Motor neuron (in vitro differentiated cells): ENCODE measurements around the gene GPC3. TPM values are rescaled to one million over a fixed set of nuclear protein-coding genes. Genes with fewer than 3 reads are reported as not detected.
"Not testable (repeated sequence)": the region's sequence is repeated elsewhere in the genome, so short reads cannot be mapped to it uniquely, and the experiment has no call there.

ENCODE experiments used
- ATAC-seq, 8 experiments: fragments of 200-7000 bp; cut with Tn5 transposase; replicated peaks in 6 of 8; 2 replicates each; pipeline ENCODE4 v1.8.0; 2021; ENCODE audit warnings: mild to moderate bottlenecking in 8 of 8, moderate library complexity in 8 of 8
- H3K27ac ChIP-seq, 2 donors: fragments of 250-450 bp; sonication (Bioruptor Pico); 2 replicates each; pipeline ENCODE4 v1.9.0; 2021; ENCODE audit warnings: antibody characterized with exemption in 2 of 2, mild to moderate bottlenecking in 2 of 2, moderate library complexity in 1 of 2
- H3K4me1 ChIP-seq, 2 donors: fragments of 250-450 bp; sonication (Bioruptor Pico); replicated peaks in 1 of 2; 2 replicates each; pipeline ENCODE4 v1.6.1; 2021; ENCODE audit warnings: antibody characterized with exemption in 2 of 2, mild to moderate bottlenecking in 2 of 2, moderate library complexity in 1 of 2
- H3K4me3 ChIP-seq, 5 donors: fragments of 250-450 bp; sonication (Bioruptor Pico); 2 replicates each; pipeline ENCODE4 v1.9.0; 2021; ENCODE audit warnings: antibody characterized with exemption in 5 of 5, mild to moderate bottlenecking in 5 of 5, moderate library complexity in 4 of 5
- WGBS, 10 experiments: fragments of 450-650 bp; shearing (Covaris generic); methylation state at CpG; one replicate each; pipeline ENCODE4 v1.0.0; 2022; 5-methylcytosine and 5-hydroxymethylcytosine counted together
- in situ Hi-C, 9 experiments: fragments of 400-800 bp; cut with MboI; loops; one replicate each; pipeline ENCODE4 v1.15.0; 2021; ENCODE audit warnings: low sequenced_read_pairs in 9 of 9, low pct_unique_long_range_greater_than_20kb in 2 of 9; ENCODE audit not compliant: unreplicated experiment in 9 of 9
- total RNA-seq, 8 experiments: library from RNA; unstranded; fragments of 300-600 nt; gene quantifications; 2 replicates each; pipeline versions ENCODE4 v1.2.3 to v1.2.4, GENCODE V29; 2022

Gene GPC3
- total RNA-seq, 8 experiments from 2014 or later = 2.7 to 92.2 (median 3.6) TPM; not detected in 3

DNA sequence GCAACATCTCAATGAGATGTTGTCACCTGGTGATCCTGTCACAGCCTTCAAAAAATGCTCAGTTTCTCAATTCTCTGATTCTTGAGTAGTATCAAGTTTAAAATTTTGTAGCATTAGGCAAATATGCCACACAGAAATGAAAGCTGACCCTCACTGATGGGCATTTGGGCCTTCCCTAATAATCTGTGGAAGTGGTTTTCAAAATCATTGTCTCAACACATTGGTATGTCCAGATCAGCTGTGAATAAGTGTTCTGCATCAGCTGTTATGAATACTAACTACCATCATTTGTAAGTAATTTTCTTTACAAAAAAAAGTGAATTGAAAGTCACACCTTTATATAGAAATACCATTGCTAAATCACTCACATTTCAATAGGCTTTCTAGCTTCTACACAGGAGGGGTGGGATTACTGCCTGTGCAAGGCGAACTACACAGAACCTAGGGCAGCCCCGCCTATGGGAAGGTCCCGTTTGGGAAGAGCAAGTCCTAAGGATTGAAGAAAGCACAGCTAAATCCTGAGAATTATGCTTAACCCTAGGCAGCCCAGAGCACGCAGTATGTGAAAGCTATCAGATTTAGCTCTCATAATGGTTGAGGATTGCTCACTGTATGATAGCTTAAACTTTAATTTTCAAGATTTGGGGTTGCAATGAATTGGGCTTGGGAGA lies 73.4 kb downstream of the GPC3 start:
- Histone ChIP-seq H3K4me3 (no peak overlapping the region), H3K4me1 (no peaks in the 10 kb centered on the region), H3K27ac (no peak overlapping the region)
- ATAC-seq = peak in 2 of 8 experiments; percentile 41 to 60
- in situ Hi-C loops = no loop called here
- 0 to 23% methylated on average over 1 to 4 of the region's 4 CpGs; no CpG with 5 or more reads in 8 of the 10 experiments for WGBS, 10 experiments

DNA sequence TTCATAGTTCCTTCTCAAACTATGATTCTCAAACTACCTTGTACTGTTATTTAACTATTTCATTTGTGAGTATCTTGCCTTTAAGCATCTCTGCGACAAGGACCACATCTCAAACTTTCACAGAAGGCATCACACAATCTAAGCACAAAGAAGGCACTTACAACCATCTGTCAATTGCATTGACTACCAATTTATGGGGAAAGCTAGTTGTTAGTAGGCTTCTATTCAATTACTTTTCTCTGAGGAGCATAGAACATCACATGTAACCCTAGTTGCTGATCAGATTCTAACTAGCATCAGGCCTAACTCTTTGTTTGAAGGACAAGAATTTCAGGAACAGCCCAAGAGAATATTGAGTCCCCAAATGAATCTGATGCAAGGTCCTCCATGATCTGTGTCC lies 74.9 kb downstream of the GPC3 start:
- 38% methylated on average over 1 of the region's 1 CpG; no CpG with 5 or more reads in 9 of the 10 experiments for WGBS, 10 experiments
- Histone ChIP-seq H3K4me1 (no peaks in the 10 kb centered on the region), H3K4me3 (no peak overlapping the region), H3K27ac (no peak overlapping the region)
- no peak for ATAC-seq
- in situ Hi-C loops = no loop called here

DNA sequence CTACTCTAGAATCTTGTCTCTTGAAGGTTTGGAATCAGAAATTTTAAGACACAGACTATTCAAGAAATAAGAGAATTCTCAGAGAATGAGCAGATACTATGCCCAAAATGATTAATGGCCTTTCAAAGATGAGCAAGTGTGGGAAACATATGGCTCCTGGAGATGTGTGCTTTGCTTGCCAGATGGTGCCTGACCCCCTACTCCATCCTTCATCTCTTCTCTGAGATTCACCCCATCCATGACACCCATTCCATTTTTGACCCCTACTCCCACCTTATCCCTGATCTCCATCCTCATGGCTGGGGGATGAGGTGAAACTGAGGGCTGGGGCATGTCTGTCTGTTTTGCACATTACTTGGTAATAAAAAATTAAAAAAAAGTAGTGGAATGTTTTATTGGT lies 75.5 kb downstream of the GPC3 start:
- Histone ChIP-seq H3K4me1 (no peaks in the 10 kb centered on the region), H3K4me3 (no peak overlapping the region), H3K27ac (no peak overlapping the region)
- ATAC-seq = no peak
- in situ Hi-C loops = no loop called here

DNA sequence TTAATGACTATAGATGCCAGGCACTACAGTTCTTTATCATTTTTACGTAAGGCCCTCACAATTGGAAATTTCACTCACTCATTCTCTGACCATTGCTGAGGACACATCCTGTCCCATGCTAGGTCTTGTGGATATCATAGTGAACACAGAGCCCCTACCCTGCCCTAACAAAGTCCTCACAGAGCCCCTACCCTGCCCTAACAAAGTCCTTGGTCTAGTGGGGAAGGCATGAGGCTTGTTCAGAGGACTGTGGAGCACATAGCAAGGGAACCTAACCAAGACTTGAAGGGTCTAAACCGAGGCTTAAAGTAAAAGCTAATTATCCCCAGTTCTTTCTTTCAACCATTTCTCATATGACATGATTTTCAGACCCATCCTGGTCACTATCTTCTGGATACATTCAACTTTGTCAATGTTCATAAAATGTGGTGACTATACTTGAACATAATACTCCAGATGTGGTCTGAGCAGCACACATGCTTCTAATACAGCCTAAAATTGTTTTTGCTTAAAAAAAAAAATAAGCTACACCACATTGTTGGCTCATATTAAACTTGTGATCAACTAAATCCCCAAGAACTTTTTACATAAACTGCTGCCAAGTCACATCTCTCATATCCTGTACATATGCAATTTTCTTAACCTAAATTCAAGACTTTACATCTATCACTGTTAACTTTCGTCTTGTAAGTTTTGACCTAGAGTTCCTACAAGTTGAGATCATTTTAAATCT lies 77.0 kb downstream of the GPC3 start:
- in situ Hi-C loops = no loop called here
- Histone ChIP-seq H3K4me3 (no peak overlapping the region), H3K4me1 (no peaks in the 10 kb centered on the region), H3K27ac (no peak overlapping the region)
- WGBS, 10 experiments = 0 to 100% (median 64%) methylated on average over 1 to 3 of the region's 3 CpGs; no CpG with 5 or more reads in 5 of the 10 experiments
- ATAC-seq = no peak

DNA sequence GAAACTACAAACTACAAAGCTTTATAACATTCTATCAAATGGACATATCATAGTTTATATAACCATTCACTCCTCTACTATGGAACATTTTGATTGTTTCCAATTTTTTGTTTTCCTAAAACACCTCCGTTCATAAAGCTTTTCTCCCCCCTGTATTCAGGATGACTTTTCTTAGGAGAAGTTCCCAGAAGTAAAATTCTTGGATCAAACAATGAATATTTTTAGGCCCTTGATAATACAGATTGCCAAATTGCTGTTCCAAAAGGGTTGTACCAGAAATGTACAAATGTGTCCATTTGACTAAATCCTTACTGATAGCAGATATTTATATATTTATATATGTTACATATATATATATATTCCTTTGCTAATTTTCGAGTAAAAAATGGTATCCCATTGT lies 77.8 kb downstream of the GPC3 start:
- WGBS, 10 experiments = 0 to 100% (median 20%) methylated on average over 1 to 2 of the region's 2 CpGs; no CpG with 5 or more reads in 3 of the 10 experiments
- no peak overlapping the region for H3K4me3 ChIP-seq
- in situ Hi-C loops = no loop called here
- no peak overlapping the region for H3K27ac ChIP-seq
- ATAC-seq = no peak
- H3K4me1 ChIP-seq = no peaks in the 10 kb centered on the region

DNA sequence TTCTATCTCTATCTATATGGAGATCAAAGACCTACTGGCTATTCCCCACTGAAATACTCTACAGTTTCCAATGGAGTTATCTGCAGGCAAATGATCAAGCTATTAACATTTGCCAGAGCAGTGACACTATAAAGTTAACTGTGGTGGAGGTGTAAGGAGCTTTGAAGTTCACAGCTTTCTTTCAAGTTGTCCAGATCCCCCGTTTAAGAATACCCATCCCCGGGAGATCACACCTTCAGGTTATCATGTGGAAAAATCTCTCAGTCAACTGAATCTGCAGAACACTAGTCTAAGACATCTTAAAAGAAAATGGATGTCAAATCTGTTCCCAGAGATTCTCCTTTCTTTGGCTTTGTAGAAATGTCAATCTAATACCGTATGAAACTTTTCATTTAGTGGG lies 80.1 kb downstream of the GPC3 start:
- H3K4me3 ChIP-seq = no peak overlapping the region
- WGBS, 10 experiments = 0 to 100% (median 66%) methylated on average over 1 to 3 of the region's 3 CpGs; no CpG with 5 or more reads in 3 of the 10 experiments
- H3K4me1 ChIP-seq = no peaks in the 10 kb centered on the region
- H3K27ac ChIP-seq = no peak overlapping the region
- in situ Hi-C loops = no loop called here
- ATAC-seq = no peak

DNA sequence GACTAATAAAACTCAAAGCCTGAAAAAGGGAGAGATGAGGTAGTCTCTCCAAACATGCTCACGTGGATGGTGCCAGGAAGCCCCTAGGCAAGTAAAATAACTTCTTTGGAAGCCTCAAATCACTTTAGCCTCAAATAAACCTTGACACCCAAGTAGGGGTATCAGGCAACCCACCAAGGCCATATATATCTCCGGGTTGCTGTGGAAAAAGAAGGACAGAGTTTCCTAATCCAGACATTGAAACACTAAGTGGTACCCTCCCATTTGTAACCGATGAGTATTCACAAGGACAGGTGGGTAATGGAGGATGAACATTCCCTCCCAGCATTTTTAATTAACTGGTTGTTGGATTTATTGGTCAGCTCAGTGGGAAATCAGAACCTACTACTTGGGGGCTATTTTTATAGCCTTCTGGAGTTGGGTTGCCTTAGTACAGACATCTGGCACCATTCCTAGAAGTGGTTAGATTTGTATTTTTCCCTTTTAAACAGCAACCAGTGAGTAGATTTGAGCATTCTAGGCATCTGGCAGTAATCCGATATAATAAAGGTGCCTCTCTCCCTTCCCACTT lies 87.7 kb downstream of the GPC3 start:
- in situ Hi-C loops = no loop called here
- H3K27ac ChIP-seq = no peak overlapping the region
- WGBS, 10 experiments = 0 to 100% (median 24%) methylated on average over 1 to 4 of the region's 4 CpGs; no CpG with 5 or more reads in 6 of the 10 experiments
- ATAC-seq = no peak
- no peaks in the 10 kb centered on the region for H3K4me1 ChIP-seq
- no peak overlapping the region for H3K4me3 ChIP-seq

DNA sequence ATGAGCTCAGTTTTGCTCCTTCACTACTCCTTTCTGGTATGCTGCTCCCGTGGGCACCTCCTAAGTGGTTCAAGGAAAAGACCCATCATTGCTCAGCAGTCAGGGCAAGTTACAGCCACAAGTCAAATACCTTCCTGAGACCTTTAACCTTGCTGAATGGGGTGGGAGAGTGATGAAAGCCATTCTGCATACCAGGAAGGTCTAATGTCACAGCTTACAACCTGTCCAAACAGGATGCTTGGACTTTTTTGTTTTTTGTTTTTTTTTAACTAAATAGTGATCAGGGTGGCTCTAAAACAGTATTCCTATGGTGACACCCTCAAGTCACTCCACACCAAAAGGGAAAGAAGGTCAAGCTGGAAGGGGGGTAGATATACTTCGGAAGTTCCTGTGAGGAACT lies 93.1 kb downstream of the GPC3 start:
- Histone ChIP-seq H3K27ac (no peak overlapping the region), H3K4me1 (no peaks in the 10 kb centered on the region), H3K4me3 (no peak overlapping the region)
- in situ Hi-C loops = no loop called here
- ATAC-seq = no peak
- 47 to 100% (median 50%) methylated on average over 1 to 2 of the region's 2 CpGs; no CpG with 5 or more reads in 7 of the 10 experiments for WGBS, 10 experiments

DNA sequence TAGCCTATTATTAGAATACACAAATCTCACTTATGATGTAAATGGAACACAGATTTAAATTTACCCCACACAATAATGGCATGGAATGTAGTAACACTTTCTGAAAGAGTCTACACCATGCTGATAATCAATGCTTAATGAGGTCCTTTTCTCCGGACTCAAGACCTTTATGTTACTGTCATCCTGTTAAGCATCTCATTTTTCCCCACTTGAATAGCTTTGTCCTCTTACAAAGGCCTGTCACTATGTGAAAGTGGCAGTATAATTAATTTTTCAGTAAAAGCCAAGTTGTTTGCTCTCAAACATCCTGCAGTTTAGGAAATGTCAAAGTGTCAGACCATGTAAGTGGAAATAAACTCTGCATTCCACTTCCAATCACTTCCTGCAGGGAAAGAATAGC lies 96.4 kb downstream of the GPC3 start:
- H3K4me1 ChIP-seq = no peaks in the 10 kb centered on the region
- WGBS, 10 experiments = 0 to 13% (median 0%) methylated on average over 1 of the region's 1 CpG; no CpG with 5 or more reads in 7 of the 10 experiments
- peak in 5 of 8 experiments; percentile 70 to 93 (median 83) for ATAC-seq
- H3K27ac ChIP-seq = no peak overlapping the region
- H3K4me3 ChIP-seq = no peak overlapping the region
- in situ Hi-C loops = no loop called here

DNA sequence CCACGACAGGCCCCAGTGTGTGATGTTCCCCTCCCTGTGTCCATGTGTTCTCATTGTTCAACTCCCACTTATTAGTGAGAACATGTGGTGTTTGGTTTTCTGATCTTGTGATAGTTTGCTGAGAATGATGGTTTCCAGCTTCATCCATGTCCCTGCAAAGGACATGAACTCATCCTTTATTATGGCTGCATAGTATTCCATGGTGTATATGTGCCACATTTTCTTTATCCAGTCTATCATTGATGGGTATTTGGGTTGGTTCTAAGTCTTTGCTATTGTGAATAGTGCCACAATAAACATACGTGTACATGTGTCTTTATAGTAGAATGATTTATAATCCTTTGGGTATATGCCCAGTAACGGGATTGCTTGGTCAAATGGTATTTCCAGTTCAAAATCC lies 97.3 kb downstream of the GPC3 start:
- ATAC-seq, H3K4me1 ChIP-seq, H3K27ac ChIP-seq, H3K4me3 ChIP-seq, in situ Hi-C loops: not testable (repeated sequence)
- WGBS, 10 experiments = 20 to 64% methylated on average over 1 to 2 of the region's 3 CpGs; no CpG with 5 or more reads in 8 of the 10 experiments

DNA sequence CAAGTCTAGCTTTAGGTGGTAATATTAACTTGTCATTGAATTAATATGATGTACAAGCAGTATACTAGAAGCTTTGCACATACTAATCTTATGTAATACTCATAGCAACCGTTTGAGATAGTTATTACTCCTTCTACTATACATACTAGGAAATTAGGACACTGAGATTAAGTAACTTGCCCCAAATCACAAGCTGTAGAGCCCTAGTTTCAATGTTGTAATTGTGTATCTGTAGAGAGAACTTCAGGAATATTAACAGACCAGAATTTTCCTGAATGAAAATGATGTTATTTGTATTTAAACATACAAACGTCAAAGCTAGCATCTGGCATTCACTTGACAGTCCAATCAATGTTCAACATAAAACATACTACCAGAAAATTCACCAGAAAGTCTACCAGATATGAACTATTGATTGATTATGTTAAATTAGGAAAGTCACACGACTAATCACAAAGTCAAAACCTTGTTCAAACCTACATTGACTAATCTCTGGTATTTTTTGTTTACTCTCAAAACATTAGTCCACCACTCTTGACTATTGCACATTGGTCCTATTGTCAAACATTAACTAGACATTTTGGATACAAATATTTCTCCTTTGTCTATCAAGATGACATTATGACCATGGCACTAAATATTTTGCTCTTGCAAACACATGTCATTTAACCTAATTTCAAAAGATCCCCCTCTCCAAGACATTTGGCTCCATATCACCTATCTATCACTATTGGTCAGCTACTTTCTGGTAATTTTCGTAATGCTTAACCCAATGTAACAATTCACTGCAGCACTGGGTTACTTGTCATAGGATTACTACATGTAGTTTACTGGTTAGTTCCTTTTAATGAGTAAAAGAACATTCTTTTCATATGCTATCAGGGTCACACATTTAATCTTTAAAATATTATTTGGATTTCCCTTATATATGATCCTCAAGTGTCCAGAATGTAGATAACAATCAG lies 100.7 kb downstream of the GPC3 start:
- 0 to 100% (median 16%) methylated on average over 1 to 4 of the region's 4 CpGs; no CpG with 5 or more reads in 4 of the 10 experiments for WGBS, 10 experiments
- Histone ChIP-seq H3K27ac (no peak overlapping the region), H3K4me1 (no peaks in the 10 kb centered on the region), H3K4me3 (no peak overlapping the region)
- in situ Hi-C loops = no loop called here
- ATAC-seq = no peak

DNA sequence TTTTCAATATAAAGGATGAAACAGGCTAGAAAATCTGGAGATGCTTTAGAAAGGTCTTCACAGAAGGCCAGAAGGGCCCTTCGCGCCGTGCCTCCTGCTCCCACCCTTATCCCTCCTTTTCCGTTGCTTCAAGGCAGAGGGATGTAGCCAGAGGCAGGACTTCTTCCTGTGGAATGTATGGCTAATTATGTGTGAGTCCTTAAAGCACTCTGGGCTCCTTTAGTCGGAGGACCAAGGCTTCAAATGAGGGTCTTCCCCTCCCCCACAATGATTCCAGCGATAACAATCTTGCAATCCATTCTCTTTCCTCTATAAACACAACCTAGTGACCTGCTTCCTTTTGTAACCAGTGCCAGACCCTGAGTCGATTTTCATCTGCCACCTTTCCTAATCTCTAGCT lies 103.5 kb downstream of the GPC3 start:
- in situ Hi-C loops = no loop called here
- ATAC-seq = no peak
- 30 to 60% (median 48%) methylated on average over 1 to 3 of the region's 7 CpGs; no CpG with 5 or more reads in 5 of the 10 experiments for WGBS, 10 experiments
- no peaks in the 10 kb centered on the region for H3K4me1 ChIP-seq
- no peak overlapping the region for H3K4me3 ChIP-seq
- no peak overlapping the region for H3K27ac ChIP-seq
